ENCODE data around the gene HHAT.
"Not testable (repeated sequence)": the region's sequence is repeated elsewhere in the genome, so short reads cannot be mapped to it uniquely, and the experiment has no call there.

The HHAT gene

DNA sequence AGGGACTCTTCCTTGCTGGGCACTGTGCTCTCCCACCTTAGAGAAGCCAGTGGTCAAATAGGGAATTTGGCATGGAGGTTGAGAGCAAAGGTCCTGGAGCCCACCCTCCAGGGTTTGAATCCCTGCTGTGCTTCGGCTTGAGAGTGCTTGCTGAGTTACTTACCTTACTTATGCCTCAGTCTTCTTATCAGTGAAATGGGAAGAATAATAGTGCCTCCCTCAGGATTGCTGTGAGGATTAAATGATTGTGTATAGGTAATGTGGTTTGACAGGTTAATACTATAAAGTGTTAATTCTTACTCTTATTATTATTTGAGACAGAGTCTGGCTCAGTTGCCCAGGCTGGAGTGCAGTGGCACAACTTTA lies 79.2 kb downstream of the HHAT start:
- no peak for ATAC-seq

DNA sequence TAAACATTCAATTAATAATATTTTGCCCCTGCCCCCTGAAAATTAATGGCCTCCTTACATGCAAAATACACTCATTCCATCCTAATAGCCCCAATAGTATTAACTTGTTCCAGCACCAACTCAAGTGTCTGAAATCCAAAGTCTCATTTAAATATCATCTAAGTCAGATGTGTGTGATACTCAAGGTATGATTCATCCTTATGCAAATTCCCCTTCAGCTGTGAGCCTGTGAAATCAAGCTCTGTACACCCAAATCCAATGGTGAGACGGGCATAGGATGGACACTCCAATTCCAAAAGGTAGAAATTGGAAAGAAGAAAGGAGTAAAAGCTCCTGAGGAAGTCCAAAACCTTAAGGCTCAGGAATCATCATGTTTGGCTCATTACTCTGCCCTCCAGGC lies 83.5 kb downstream of the HHAT start:
- Mint-ChIP-seq H3K4me3 (no peak overlapping the region), H3K27ac (no peak overlapping the region), H3K27me3 (no peaks in the 10 kb centered on the region), H3K36me3 (ENCODE audit: low read depth) (no peaks in the 10 kb centered on the region), H3K4me1 (peaks cover 1% of the 10 kb centered on the region), H3K9me3 (no peaks in the 10 kb centered on the region)
- no peak for ATAC-seq
- DNase-seq, result no peak

More for the DNA sequence above, 79.2 kb downstream of the HHAT start:
- Mint-ChIP-seq H3K9me3 (no peaks in the 10 kb centered on the region), H3K27me3 (no peaks in the 10 kb centered on the region), H3K4me3 (no peak overlapping the region), H3K27ac (no peak overlapping the region), H3K4me1 (peaks cover 1% of the 10 kb centered on the region), H3K36me3 (ENCODE audit: low read depth) (no peaks in the 10 kb centered on the region)
- DNase-seq, result no peak

DNA sequence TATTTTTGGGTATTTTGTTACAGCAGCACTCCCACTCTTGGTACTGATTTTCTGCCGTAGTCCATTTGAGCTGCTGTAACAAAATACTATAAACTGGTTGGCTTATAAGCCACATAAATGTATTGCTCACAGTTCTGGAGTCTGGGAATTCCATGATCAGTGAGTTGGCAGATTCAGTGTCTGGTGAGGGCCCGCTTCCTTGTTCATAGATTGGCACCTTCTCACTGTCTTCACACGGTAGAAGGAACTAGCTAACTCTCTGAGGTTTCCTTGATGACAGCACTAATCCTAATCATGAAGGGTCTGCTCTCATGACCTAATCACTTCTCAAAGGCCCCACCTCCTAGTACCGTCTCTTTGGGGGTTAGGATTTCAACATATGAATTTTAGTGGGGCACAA lies 85.2 kb downstream of the HHAT start:
- no peak for ATAC-seq
- H3K9me3 Mint-ChIP-seq, result no peaks in the 10 kb centered on the region
- H3K4me1 Mint-ChIP-seq, result no peaks in the 10 kb centered on the region
- no peak overlapping the region for H3K27ac Mint-ChIP-seq
- DNase-seq, result no peak
- no peaks in the 10 kb centered on the region for H3K27me3 Mint-ChIP-seq
- no peak overlapping the region for H3K4me3 Mint-ChIP-seq
- H3K36me3 Mint-ChIP-seq (ENCODE audit: low read depth), result no peaks in the 10 kb centered on the region

DNA sequence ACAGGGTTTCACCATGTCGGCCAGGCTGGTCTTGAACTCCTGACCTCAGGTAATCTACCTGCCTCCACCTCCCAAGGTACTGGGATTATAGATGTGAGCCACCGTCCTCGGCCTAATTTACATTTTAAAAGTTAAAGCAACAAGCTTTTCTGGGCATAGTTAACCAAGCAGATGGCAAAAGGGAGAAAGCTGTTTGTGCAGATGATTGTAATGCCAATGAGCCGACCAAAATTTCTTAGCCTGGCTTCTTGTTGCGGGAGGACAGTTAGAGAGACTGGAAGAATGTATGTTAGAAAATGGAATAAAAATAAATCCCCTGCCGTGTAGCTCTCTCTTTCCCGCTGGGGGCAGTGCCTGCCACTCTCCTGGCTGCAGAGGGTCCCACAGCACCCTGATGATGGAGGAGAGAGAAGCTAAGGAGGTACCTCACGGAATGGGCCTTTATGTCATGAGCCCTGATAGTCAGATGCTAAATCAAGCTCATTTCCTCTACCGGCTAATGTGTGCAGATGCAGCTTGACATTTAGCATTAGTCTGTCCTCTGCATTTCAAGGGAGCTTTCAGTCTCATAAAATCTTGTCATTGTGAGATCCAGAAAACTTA lies 87.2 kb downstream of the HHAT start:
- Mint-ChIP-seq H3K36me3 (ENCODE audit: low read depth) (no peaks in the 10 kb centered on the region), H3K4me3 (no peak overlapping the region), H3K27ac (no peak overlapping the region), H3K4me1 (no peaks in the 10 kb centered on the region), H3K9me3 (no peaks in the 10 kb centered on the region), H3K27me3 (no peaks in the 10 kb centered on the region)
- ATAC-seq (no peak), DNase-seq (no peak)

DNA sequence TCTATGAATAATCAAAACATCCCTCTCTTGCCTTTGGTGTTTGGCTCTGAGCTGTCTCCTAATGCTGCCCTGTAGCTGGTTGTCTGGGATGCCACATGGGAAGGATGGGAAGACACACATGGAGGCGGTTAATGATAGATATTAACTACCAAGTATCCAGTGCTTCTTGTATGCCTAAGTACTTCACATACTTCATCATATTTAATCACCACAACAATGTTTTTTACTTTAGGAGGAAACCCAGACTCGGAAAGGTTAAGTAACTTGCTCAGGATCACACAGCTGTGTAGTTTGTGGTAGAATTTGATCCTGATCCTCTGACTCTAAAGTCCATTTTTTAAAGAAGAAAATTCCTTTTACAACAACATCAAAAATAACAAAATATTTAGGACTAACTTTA lies 88.0 kb downstream of the HHAT start:
- H3K27ac Mint-ChIP-seq, result no peak overlapping the region
- ATAC-seq, result no peak
- no peaks in the 10 kb centered on the region for H3K4me1 Mint-ChIP-seq
- no peaks in the 10 kb centered on the region for H3K36me3 Mint-ChIP-seq (ENCODE audit: low read depth)
- no peak overlapping the region for H3K4me3 Mint-ChIP-seq
- no peaks in the 10 kb centered on the region for H3K27me3 Mint-ChIP-seq
- H3K9me3 Mint-ChIP-seq, result no peaks in the 10 kb centered on the region
- no peak for DNase-seq

DNA sequence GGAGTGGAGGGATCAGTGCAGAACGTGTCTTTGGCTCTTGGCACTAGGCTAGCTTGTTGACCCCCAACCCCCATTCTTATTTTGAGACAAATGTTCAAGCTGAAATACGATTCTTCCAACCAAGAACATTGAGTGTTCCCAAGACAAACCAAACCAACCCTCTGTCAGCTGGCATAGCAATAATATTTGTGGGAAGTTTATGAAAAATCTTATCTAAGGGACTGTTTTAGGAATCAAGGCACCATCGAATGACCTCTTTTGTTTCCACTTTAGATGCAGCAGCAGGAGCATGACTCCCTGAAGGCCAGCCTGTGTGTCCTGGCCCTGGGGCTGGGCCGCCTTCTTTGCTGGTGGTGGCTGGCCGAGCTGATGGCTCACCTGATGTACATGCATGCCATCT lies 89.2 kb downstream of the HHAT start:
- no peak overlapping the region for H3K4me3 Mint-ChIP-seq
- no peaks in the 10 kb centered on the region for H3K4me1 Mint-ChIP-seq
- H3K27me3 Mint-ChIP-seq, result no peaks in the 10 kb centered on the region
- H3K27ac Mint-ChIP-seq, result no peak overlapping the region
- DNase-seq (no peak), ATAC-seq (no peak)
- H3K36me3 Mint-ChIP-seq (ENCODE audit: low read depth), result no peaks in the 10 kb centered on the region
- no peaks in the 10 kb centered on the region for H3K9me3 Mint-ChIP-seq

DNA sequence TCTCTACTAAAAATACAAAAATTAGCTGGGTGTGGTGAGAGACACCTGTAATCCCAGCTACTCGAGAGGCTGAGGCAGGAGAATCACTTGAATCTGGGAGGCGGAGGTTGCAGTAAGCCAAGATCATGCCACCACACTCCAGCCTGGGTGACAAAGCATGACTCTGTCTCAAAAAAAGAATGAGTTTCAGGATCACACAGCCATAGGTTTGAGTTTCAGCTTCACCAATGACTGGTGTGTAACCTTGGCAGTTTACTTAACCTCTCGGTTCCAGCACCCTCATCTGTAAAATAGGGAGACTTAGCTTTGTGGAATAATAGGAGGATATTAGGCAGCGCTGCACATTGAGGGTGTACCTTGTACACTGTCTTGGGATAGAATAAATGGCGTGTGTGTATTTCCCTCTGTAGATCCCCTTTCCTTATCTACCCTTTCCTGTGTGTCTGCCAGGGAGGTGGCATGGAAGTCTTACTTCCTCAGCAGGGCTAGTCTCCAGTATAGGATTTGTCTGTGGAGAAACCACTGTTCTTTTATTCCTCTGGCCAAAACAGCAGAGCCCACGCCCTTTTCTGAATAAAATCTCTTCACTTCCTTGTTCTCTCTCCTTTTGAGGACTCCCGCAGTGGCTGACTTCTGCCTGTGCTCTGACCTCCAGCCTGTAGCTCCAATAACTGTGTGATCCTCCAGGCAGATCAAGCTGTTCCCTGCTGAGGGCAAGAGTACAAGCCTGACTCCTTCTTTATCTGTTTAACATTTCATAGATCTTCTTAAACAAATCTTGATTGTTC lies 90.4 kb downstream of the HHAT start:
- DNase-seq (no peak), ATAC-seq (no peak)
- H3K27me3 Mint-ChIP-seq, result no peaks in the 10 kb centered on the region
- no peak overlapping the region for H3K4me3 Mint-ChIP-seq
- no peaks in the 10 kb centered on the region for H3K4me1 Mint-ChIP-seq
- no peaks in the 10 kb centered on the region for H3K9me3 Mint-ChIP-seq
- H3K36me3 Mint-ChIP-seq (ENCODE audit: low read depth), result no peaks in the 10 kb centered on the region
- no peak overlapping the region for H3K27ac Mint-ChIP-seq

DNA sequence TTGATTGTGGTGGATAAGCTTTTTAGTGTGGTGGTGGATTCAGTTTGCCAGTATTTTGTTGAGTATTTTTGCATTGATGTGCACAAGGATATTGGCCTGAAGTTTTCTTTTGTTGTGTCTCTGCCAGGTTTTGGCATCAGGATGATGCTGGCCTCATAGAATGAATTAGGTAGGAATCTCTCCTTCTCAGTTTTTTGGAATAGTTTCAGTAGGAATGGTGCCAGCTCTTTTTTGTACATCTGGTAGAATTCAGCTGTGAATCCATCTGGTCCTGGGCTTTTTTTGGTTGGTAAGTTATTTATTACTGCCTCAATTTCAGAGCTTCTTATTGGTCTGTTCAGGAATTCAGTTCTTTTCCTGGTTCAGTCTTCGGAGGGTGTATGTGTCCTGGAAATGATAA lies 98.0 kb downstream of the HHAT start:
- not testable (repeated sequence) for H3K27me3 Mint-ChIP-seq; H3K4me3 Mint-ChIP-seq; ATAC-seq; H3K27ac Mint-ChIP-seq; DNase-seq; H3K4me1 Mint-ChIP-seq; H3K9me3 Mint-ChIP-seq; H3K36me3 Mint-ChIP-seq (ENCODE audit: low read depth)

DNA sequence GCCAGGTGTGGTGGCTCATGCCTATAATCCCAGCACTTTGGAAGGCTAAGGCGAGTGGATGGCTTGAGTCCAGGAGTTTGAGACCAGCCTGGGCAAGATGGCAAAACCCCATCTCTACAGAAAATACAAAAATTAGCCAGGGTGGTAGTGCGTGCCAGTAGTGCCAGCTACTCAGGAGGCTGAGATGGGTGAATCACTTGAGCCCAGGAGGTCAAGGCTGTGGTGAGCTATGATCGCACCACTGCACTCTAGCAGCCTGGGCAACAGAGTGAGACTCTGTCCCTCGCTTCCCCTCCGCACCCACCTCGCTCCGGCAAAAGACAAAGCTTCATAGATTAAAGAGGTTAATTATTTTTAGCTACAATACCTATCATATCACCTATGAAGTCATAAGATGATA lies 100.0 kb downstream of the HHAT start:
- Mint-ChIP-seq H3K4me1 (no peaks in the 10 kb centered on the region), H3K27ac (no peak overlapping the region), H3K27me3 (no peaks in the 10 kb centered on the region), H3K4me3 (no peak overlapping the region), H3K36me3 (ENCODE audit: low read depth) (no peaks in the 10 kb centered on the region), H3K9me3 (no peaks in the 10 kb centered on the region)
- DNase-seq (no peak), ATAC-seq (no peak)

DNA sequence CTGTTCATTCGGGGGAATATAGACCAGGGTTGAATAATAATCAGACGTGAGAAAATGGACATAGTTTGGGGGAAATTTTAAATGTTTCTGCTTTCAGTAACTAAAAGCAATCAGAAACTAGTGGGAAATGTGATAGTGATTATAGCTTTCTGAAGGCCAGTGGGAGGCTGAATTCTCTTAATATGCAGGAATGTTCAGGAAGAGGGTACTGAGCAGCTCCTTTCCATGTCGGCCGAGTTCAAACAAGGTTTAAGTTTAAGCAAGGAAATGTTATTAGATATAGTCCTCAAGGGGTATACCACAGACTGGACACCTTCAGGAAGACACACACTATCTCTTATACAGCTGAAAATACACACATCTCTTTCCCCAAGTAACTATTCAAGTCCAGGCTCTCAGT lies 105.5 kb downstream of the HHAT start:
- no peaks in the 10 kb centered on the region for H3K36me3 Mint-ChIP-seq (ENCODE audit: low read depth)
- H3K4me1 Mint-ChIP-seq, result no peaks in the 10 kb centered on the region
- DNase-seq (no peak), ATAC-seq (no peak)
- H3K9me3 Mint-ChIP-seq, result no peaks in the 10 kb centered on the region
- no peaks in the 10 kb centered on the region for H3K27me3 Mint-ChIP-seq
- no peak overlapping the region for H3K4me3 Mint-ChIP-seq
- H3K27ac Mint-ChIP-seq, result no peak overlapping the region

DNA sequence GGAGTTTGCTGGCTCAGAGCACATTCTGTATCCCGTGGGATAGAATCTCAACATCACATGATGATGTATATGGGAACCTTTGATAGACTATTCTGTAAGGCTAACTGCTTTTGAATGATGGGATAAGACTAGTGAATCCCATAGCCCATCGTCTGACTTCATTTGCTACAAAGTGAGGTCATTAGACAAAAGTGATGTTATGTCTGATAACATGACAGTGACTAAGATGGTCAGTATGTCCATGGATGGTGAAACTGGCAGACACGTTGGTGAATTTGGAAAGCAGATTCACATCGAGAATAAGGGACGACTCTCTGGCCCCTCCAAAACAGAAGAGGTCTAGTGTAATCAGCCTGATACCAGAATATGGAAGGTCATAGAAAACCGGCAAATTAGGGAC lies 108.4 kb downstream of the HHAT start:
- Mint-ChIP-seq H3K4me3 (no peak overlapping the region), H3K9me3 (no peaks in the 10 kb centered on the region), H3K27me3 (no peaks in the 10 kb centered on the region), H3K27ac (no peak overlapping the region), H3K36me3 (ENCODE audit: low read depth) (no peaks in the 10 kb centered on the region), H3K4me1 (no peaks in the 10 kb centered on the region)
- no peak for DNase-seq
- no peak for ATAC-seq

DNA sequence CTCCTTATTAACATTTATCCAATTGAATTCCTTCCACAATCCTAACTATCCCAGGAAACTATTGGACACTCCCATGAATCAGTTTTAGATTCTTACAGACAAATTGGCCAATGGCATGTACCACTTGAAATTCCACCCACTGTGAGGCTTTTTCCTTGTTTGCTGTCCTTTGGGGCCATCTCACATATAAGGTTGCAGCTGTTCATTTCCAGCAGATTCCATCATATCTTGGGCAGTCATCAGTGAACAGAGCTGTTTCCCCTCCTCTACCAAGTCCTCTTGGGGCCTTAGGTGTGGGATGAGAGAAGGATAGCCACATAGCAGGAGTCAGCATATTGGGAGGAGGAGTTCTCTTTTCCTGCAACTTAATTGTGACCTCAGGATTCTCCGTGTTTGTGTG lies 109.1 kb downstream of the HHAT start:
- Mint-ChIP-seq H3K36me3 (ENCODE audit: low read depth) (no peaks in the 10 kb centered on the region), H3K4me1 (no peaks in the 10 kb centered on the region), H3K27ac (no peak overlapping the region), H3K9me3 (no peaks in the 10 kb centered on the region), H3K27me3 (no peaks in the 10 kb centered on the region), H3K4me3 (no peak overlapping the region)
- no peak for ATAC-seq
- no peak for DNase-seq

DNA sequence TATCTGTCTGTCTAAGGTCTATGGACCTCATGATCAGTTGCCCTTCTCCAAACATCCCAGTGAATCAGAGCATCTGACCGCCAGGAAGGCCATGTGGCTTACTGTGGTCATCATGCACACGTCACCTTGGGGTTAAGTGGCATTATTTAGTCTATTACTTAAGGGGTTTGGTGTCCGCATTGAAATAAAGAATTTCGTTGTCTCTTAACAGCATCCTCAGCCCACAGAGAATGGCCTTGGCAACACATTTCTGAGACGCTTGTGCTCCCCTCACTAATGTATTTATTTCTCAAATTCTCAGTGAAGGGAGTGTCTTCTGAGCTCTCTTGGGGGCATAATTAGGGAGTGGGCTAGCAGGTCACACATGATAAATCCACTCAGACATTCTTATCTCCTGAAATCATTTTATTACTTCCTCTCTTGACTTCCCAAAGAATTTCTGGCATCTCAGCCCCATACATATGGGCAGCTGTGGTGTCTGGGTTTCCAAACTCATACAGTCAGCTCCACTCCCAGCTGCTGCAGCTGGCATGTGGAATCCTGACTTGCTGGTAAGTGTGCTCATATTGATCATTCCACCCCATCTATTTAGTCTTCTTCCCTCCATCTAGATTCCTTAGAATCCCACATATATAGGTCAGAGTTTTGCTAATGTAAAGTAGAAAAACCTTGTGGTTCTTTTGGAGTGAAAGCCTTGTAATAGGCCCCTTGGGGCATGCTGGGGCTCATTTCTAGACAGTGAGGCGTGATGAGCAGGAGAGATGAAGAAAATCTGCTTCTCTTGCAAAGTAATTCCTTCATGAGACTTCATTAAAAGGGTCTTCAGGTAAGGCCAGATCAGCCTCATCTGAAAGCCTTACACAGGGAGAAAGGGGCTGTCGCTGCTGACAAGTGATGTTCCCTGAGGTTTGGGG lies 110.5 kb downstream of the HHAT start:
- Mint-ChIP-seq H3K36me3 (ENCODE audit: low read depth) (no peaks in the 10 kb centered on the region), H3K9me3 (no peaks in the 10 kb centered on the region), H3K27me3 (no peaks in the 10 kb centered on the region), H3K27ac (no peak overlapping the region), H3K4me1 (no peaks in the 10 kb centered on the region), H3K4me3 (no peak overlapping the region)
- no peak for ATAC-seq
- DNase-seq, result no peak

DNA sequence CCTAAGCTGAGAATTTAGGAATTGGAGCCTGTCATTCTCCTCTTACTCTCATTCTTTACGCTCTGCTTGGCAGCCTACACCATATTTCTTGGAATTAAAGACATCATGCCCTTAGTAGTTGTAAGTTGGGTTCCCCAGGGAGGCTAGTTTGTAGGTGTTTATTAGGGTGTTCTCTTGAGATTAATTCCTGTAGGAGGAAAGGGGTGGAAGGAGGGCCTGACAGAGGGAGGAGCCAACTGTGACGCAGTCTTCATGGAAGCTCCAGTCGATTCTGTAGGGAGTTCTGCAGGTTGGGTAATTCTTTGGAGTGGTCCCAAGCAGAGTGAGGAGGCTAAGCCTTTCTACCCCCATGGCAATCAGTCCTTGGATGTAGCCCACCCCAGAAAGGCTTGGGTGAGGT lies 111.4 kb downstream of the HHAT start:
- Mint-ChIP-seq H3K4me1 (peaks cover 2% of the 10 kb centered on the region), H3K27me3 (no peaks in the 10 kb centered on the region), H3K4me3 (no peak overlapping the region), H3K27ac (no peak overlapping the region), H3K36me3 (ENCODE audit: low read depth) (no peaks in the 10 kb centered on the region), H3K9me3 (no peaks in the 10 kb centered on the region)
- DNase-seq (no peak), ATAC-seq (no peak)

DNA sequence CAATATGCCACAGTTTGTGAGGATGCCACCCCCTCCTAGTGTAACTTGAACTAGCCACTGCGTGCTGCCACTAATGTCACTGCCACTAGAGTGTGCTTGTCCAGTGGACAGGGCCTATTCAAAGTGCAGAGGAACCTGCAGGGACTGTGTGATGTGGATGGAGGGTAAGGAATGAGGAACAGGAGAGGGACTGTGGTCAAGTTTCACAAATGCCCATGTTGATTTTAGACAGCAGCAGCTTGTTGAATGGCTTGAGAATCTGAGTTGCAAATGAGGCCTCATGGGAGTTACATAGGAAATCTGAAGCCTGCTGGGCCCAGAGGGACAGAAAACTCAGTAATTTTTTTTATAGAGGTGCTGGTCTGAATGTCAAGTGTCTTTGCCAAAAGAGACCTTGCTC lies 112.3 kb downstream of the HHAT start:
- Mint-ChIP-seq H3K9me3 (no peaks in the 10 kb centered on the region), H3K4me3 (no peak overlapping the region), H3K27me3 (no peaks in the 10 kb centered on the region), H3K27ac (no peak overlapping the region), H3K4me1 (peaks cover 11% of the 10 kb centered on the region), H3K36me3 (ENCODE audit: low read depth) (no peaks in the 10 kb centered on the region)
- DNase-seq, result no peak
- no peak for ATAC-seq

Measured in activated naive CD8-positive, alpha-beta T cell treated with anti-CD3 and anti-CD28 coated beads, Interleukin-2, amount 50 U/mL, for 24 hours (primary cell).